ENCODE data around the gene NCL. TPM values are rescaled to one million over a fixed set of nuclear protein-coding genes. Genes with fewer than 3 reads are reported as not detected.

NCL gene
- total RNA-seq (2021; ENCODE audit: unreplicated experiment) (1,077 TPM), Bru-seq, nascent RNA (percentile 100 among the genes with signal in this experiment), BruChase-seq, experiment 1, labeled RNA remaining after a 6-hour chase (percentile 100 among the genes with signal in this experiment), BruChase-seq, experiment 2, labeled RNA remaining after a 2-hour chase (percentile 100 among the genes with signal in this experiment)
- 595 and 601 TPM in 2 replicates for polyA plus RNA-seq (2012)
- long read RNA-seq, full-length matches to known transcripts: 1,581 of 1,869 reads
- long read RNA-seq, partial matches to known transcripts: 198 of 1,869 reads
- long read RNA-seq, other reads (novel, unspliced or antisense): 90 of 1,869 reads

GRCh38 chr2:231463698-231464575 lies at the start of gene NCL:
TSS of gene NCL (minus strand) at chr2:231464484. CDS start at chr2:231464353, 131 bp downstream.
- CTCF ChIA-PET: interaction anchor here (1.4 to 1.9 kb wide), 4 partner anchors 11 to 250 kb away, joined by 4 to 18 read pairs (median 4); no protein-coding TSS in a partner anchor
- no peaks in the 10 kb centered on the region for H3K9me2 ChIP-seq (ENCODE audit: insufficient read depth)
- H3K36me3 ChIP-seq (ENCODE audit: control insufficient read depth in 1 of 2, insufficient read depth in 2 of 2, low read length in 2 of 2): peaks cover 40 to 47% of the 10 kb centered on the region in 2 experiments
- RAD21 ChIA-PET (ENCODE audit: low non-redundant PET in 1 of 2, low total read pairs in 2 of 2, uncharacterized antibody in 2 of 2, unreplicated experiment in 2 of 2): no interaction called here
- ATAC-seq: peak; percentile 92
- H3K27ac ChIP-seq (ENCODE audit: low read depth, low read length): peak within 1 kb of the TSS; percentile 98
- DNase-seq (ENCODE audit: low read depth, low spot score): peak; percentile 54
- H3K9me3 ChIP-seq (ENCODE audit: control insufficient read depth in 1 of 2, insufficient read depth in 1 of 2, low read depth in 1 of 2, low read length in 2 of 2): no peaks in the 10 kb centered on the region
- peaks cover 61% of the 10 kb centered on the region for H3K79me2 ChIP-seq (ENCODE audit: insufficient read depth, low read length)
- H3K4me3 ChIP-seq (replicated peaks in 1 of 2; ENCODE audit: low read depth in 1 of 2, low read length in 2 of 2): peak within 1 kb of the TSS; percentile 79 to 93
- H3K4me1 ChIP-seq (ENCODE audit: control insufficient read depth in 1 of 2, insufficient read depth in 2 of 2, low read length in 2 of 2): peaks cover 7 to 25% of the 10 kb centered on the region in 2 experiments
- TF ChIP-seq ZBTB33 (IDR thresholded peaks at IDR 0.05; ENCODE audit: extremely low read depth, insufficient replicate concordance, low read length): peak; percentile 89
- TF ChIP-seq ZFX (IDR thresholded peaks at IDR 0.05): peak; percentile 84
- peak; percentile 97 for TF ChIP-seq POLR2A (IDR thresholded peaks at IDR 0.05; ENCODE audit: borderline replicate concordance, extremely low read depth, insufficient read depth, insufficient read length)
- TF ChIP-seq TCF7L2 (IDR thresholded peaks at IDR 0.05; ENCODE audit: borderline replicate concordance, extremely low read depth, insufficient read depth, insufficient read length): no peak
- TF ChIP-seq POLR2AphosphoS5 (IDR thresholded peaks at IDR 0.05; ENCODE audit: low read depth, low read length): peak; percentile 99
- peak; percentile 92; the same call in 1 of the 2 replicates for TF ChIP-seq SP1 (IDR thresholded peaks at IDR 0.05; ENCODE audit: low read depth)
- peak; percentile 99 for TF ChIP-seq MAX (IDR thresholded peaks at IDR 0.05)
- TF ChIP-seq ZNF274 (IDR thresholded peaks at IDR 0.05; ENCODE audit: low read depth, low read length): no peak
- TF ChIP-seq CBX3 (IDR thresholded peaks at IDR 0.05; ENCODE audit: low read depth): no peak; the same call in 1 of the 2 replicates
- TF ChIP-seq YY1 (IDR thresholded peaks at IDR 0.05; ENCODE audit: extremely low read depth, insufficient replicate concordance, low read depth, low read length): peak; percentile 87
- no peak for TF ChIP-seq CEBPB (IDR thresholded peaks at IDR 0.05; ENCODE audit: low read depth)
- TF ChIP-seq SRF (IDR thresholded peaks at IDR 0.05; ENCODE audit: low read depth): no peak
- TF ChIP-seq ATF3 (IDR thresholded peaks at IDR 0.05): no peak
- TF ChIP-seq SIN3A (IDR thresholded peaks at IDR 0.05; ENCODE audit: low read depth): peak; percentile 99
- H4K20me1 ChIP-seq (ENCODE audit: insufficient read depth): peaks cover 42% of the 10 kb centered on the region; the same call in 1 of the 2 replicates
- peak within 1 kb of the TSS; percentile 100 for H3K9ac ChIP-seq (ENCODE audit: low read length)
- peak within 1 kb of the TSS; percentile 92 for H3K4me2 ChIP-seq (ENCODE audit: low read length)
- BruUV-seq (replicated peaks): TSS peak; percentile 40
- H3K27me3 ChIP-seq (ENCODE audit: insufficient read depth, low read length): no peaks in the 10 kb centered on the region
- POLR2A ChIA-PET: interaction anchor here (0.6 to 3.3 kb wide), 24 partner anchors 9 to 257 kb away, joined by 3 to 67 read pairs (median 4); partner anchors contain the start of gene PTMA
- no peak within 1 kb of the TSS for H2AFZ ChIP-seq (ENCODE audit: low read depth, low read length, poor library complexity, severe bottlenecking)
- intact Hi-C loops (cut with micrococcal nuclease): loop anchor here (5.0 kb wide), 1 partner anchor 243 kb away; the partner anchor contains the start of gene PTMA

Data from HCT116 (cell line).